ENCODE results near the gene SRPK2. TPM values are rescaled to one million over a fixed set of nuclear protein-coding genes. Genes with fewer than 3 reads are reported as not detected.

Gene SRPK2
- polyA plus RNA-seq, 1 donor from 2014 or later, result 118 TPM

GRCh38 chr7:105218215-105218614 is 170.5 kb downstream of the SRPK2 start:
- no peaks in the 10 kb centered on the region for H3K9me3 ChIP-seq (ENCODE audit: low read length)
- no peak overlapping the region for H2AFZ ChIP-seq (ENCODE audit: low read depth, low read length)
- H3K27me3 ChIP-seq (ENCODE audit: insufficient read depth, low read depth, low read length), result no peaks in the 10 kb centered on the region
- H3K79me2 ChIP-seq (replicated peaks; ENCODE audit: insufficient read depth, low read length), result peaks cover 27% of the 10 kb centered on the region
- no peaks in the 10 kb centered on the region for H3K9me2 ChIP-seq (ENCODE audit: insufficient read depth, low read length)
- H3K9ac ChIP-seq (ENCODE audit: low read length), result no peak overlapping the region
- no peak overlapping the region for H3K27ac ChIP-seq (ENCODE audit: low read length)
- H3K4me2 ChIP-seq (ENCODE audit: low read length), result no peak overlapping the region
- no peak overlapping the region for H3K4me3 ChIP-seq (ENCODE audit: low read length)
- H3K36me3 ChIP-seq (ENCODE audit: insufficient read depth, low read length), result no peaks in the 10 kb centered on the region
- H3F3A ChIP-seq (ENCODE audit: insufficient read depth, low read length, poor library complexity, severe bottlenecking), result peaks cover under 1% of the 10 kb centered on the region
- TF ChIP-seq CTCF (IDR thresholded peaks at IDR 0.05; ENCODE audit: poor library complexity, severe bottlenecking) (no peak), EZH2 (IDR thresholded peaks at IDR 0.05; ENCODE audit: borderline replicate concordance, insufficient read depth, low read length, poor library complexity, severe bottlenecking) (no peak), REST (IDR thresholded peaks at IDR 0.05; ENCODE audit: borderline replicate concordance) (no peak), MXI1 (conservative IDR thresholded peaks at IDR 0.05; ENCODE audit: poor library complexity, severe bottlenecking) (no peak), TAF1 (IDR thresholded peaks at IDR 0.05; ENCODE audit: low read depth) (no peak), EP300 (conservative IDR thresholded peaks at IDR 0.05; ENCODE audit: poor library complexity, severe bottlenecking) (no peak), RAD21 (conservative IDR thresholded peaks at IDR 0.05) (no peak), POLR2AphosphoS5 (IDR thresholded peaks at IDR 0.05) (no peak), SMC3 (conservative IDR thresholded peaks at IDR 0.05; ENCODE audit: poor library complexity) (no peak)
- H4K20me1 ChIP-seq (ENCODE audit: insufficient read depth), result no peaks in the 10 kb centered on the region

- Histone ChIP-seq H3K9me2 (ENCODE audit: insufficient read depth, low read length) (no peaks in the 10 kb centered on the region), H3K79me2 (replicated peaks; ENCODE audit: insufficient read depth, low read length) (peaks cover 26% of the 10 kb centered on the region)
Measured at GRCh38 chr7:105216786-105217185, 171.9 kb downstream of the SRPK2 start.

More at GRCh38 chr7:105216786-105217185, 171.9 kb downstream of the SRPK2 start:
- H3K4me3 ChIP-seq (ENCODE audit: low read length), result no peak overlapping the region
- no peak overlapping the region for H3K9ac ChIP-seq (ENCODE audit: low read length)
- H3K27ac ChIP-seq (ENCODE audit: low read length), result no peak overlapping the region
- H3K4me2 ChIP-seq (ENCODE audit: low read length), result no peak overlapping the region
- H3K9me3 ChIP-seq (ENCODE audit: low read length), result no peaks in the 10 kb centered on the region
- no peaks in the 10 kb centered on the region for H3K36me3 ChIP-seq (ENCODE audit: insufficient read depth, low read length)
- H4K20me1 ChIP-seq (ENCODE audit: insufficient read depth), result no peaks in the 10 kb centered on the region
- no peaks in the 10 kb centered on the region for H3F3A ChIP-seq (ENCODE audit: insufficient read depth, low read length, poor library complexity, severe bottlenecking)
- H2AFZ ChIP-seq (ENCODE audit: low read depth, low read length), result no peak overlapping the region
- H3K27me3 ChIP-seq (ENCODE audit: insufficient read depth, low read depth, low read length), result no peaks in the 10 kb centered on the region
- TF ChIP-seq CTCF (IDR thresholded peaks at IDR 0.05; ENCODE audit: poor library complexity, severe bottlenecking) (no peak), SMC3 (conservative IDR thresholded peaks at IDR 0.05; ENCODE audit: poor library complexity) (no peak), POLR2AphosphoS5 (IDR thresholded peaks at IDR 0.05) (no peak), TAF1 (IDR thresholded peaks at IDR 0.05; ENCODE audit: low read depth) (no peak), REST (IDR thresholded peaks at IDR 0.05; ENCODE audit: borderline replicate concordance) (no peak), EZH2 (IDR thresholded peaks at IDR 0.05; ENCODE audit: borderline replicate concordance, insufficient read depth, low read length, poor library complexity, severe bottlenecking) (no peak), EP300 (conservative IDR thresholded peaks at IDR 0.05; ENCODE audit: poor library complexity, severe bottlenecking) (no peak), MXI1 (conservative IDR thresholded peaks at IDR 0.05; ENCODE audit: poor library complexity, severe bottlenecking) (no peak), RAD21 (conservative IDR thresholded peaks at IDR 0.05) (no peak)

Measured in neural cell (in vitro differentiated cells).